GM19240 (cell line): ENCODE results near the gene GRXCR2.
"Not testable (repeated sequence)": the region's sequence is repeated elsewhere in the genome, so short reads cannot be mapped to it uniquely, and the experiment has no call there.

Experiments used
- DNase-seq: peaks from one replicate; pipeline ENCODE4 v3.0.0; 2011; ENCODE audit warnings: low spot score; ENCODE audit not compliant: insufficient read length

The GRXCR2 gene

DNA sequence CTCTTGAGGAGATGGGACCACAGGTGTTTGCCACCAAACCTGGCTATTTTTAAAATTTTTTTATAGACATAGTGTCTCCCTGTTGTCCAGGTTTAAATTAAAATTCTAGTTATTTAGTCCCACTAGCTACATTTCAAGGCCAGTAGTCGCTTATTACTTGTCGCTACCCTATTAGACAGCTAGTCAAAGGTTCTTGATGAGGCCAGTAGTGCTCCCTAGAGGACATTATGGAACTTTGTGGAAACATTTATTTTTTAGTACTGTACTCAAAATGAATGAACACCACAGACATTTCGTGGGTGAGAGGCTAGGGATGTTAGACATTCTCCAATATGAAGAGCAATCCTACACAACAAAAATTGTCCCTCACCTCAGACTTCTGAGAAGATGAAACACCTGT, 14.4 kb upstream of the GRXCR2 start:
- no peak for DNase-seq

- no peak for DNase-seq
Observed at GRCh38 chr5:145874765-145875164, 2.0 kb upstream of the GRXCR2 start.

DNA sequence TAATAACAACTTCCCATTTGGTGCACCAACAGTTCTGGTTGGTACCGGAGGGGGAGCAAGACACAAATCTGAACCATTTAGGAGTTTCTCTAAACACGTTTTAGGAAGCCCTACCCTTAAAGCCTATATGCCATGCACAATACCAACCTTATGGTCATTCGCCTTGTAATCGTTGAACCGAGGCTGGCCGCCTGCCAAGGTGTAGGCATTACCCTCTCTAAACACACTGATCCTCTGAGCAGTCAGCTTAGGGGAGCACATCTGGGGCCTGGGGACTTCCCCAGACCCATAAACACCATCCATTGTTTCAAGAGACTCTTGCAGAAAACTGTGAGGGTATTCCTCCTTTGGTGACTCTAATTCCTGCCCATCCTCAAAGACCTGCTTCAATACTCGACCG, 328 bp downstream of the GRXCR2 start:
- DNase-seq = no peak

GRCh38 chr5:145869753-145870152, 3.1 kb downstream of the GRXCR2 start:
- DNase-seq = no peak

GRCh38 chr5:145867806-145868205, 5.0 kb downstream of the GRXCR2 start:
- DNase-seq = no peak

GRCh38 chr5:145864432-145864831, 8.4 kb downstream of the GRXCR2 start:
- not testable (repeated sequence) for DNase-seq

GRCh38 chr5:145863003-145863402, 9.8 kb downstream of the GRXCR2 start:
- no peak for DNase-seq

GRCh38 chr5:145859897-145860296, 12.9 kb downstream of the GRXCR2 start:
- no peak for DNase-seq

GRCh38 chr5:145859453-145859852, 13.4 kb downstream of the GRXCR2 start:
- DNase-seq = no peak

DNA sequence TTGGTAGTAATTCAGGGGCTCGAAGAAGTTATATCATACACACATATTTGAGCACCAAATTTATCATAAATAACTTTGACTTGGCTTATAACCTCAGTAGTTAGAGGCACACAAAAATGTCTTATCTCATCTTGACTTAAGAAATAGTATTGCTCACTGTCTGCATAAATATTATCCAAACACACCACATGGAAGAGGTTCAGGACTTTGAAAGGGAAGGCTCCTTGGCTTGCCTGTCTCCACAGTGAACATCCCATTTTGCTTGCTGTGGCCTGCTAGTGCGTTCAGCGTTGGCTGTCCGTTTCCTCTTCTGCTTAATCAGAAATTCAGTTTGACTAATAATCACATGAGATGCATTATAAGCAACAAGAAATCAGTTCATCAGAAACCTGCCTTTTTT, 13.9 kb downstream of the GRXCR2 start:
- no peak for DNase-seq

DNA sequence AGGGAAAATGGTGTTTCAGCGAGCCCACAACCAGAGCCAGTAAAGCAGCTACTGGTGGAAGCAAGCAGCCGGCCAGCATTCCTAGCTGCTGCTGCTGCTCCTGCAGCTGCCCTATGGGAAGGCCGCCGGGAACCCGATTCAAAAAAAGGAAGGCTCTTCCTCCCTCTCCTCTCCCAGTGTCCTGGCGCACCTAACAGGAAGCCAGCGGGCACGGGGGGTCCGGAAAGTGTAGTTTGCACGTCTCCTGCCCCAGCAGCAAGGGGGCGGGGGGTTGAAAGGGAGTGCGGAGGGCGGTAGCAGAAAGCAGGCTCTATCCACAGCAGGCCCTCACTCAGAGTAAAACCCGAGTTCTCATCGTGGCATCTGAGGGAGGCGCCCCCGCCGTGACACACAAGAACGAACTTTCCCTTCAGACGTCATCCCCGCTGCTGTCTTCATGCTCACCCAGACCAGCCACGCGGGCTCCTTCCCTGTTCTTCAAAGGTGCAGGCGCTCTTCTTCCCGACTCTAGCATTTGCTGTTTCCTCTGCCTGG, 16.5 kb downstream of the GRXCR2 start:
- no peak for DNase-seq

GRCh38 chr5:145855763-145856267, 17.0 kb downstream of the GRXCR2 start:
- DNase-seq = no peak

DNA sequence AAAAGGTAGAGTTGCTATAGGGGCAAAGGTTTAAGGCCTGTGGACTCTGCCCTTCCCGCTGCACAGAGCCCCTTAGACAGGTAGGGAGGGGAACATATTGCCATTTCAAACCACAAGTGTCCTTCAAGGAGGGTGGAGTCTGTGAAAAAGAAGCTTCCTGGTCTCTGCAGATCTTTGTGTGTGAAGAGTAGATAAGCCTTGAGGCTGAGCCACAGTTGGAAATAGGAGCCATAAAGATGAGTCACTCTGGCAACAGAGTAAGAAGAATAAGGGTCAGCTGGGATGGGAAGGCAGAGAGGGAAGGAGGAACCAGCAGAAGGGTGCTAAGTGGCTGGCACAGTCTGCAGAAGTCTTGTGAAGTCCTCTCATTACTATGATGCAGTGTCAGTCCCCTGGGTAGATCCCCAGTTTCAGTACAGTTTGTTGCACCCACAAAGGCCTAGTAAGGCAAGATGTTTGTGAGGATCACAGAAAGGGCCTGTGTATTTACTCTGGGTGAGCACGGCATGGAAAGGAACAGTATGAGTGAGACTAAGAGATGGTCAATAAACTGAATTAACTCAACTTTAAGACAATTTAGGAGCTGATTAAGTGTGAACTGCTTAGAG, 18.1 kb downstream of the GRXCR2 start:
- DNase-seq = no peak

- DNase-seq = no peak
Observed at GRCh38 chr5:145853781-145854376, 18.9 kb downstream of the GRXCR2 start.

- DNase-seq = no peak
Observed at GRCh38 chr5:145852990-145853389, 19.8 kb downstream of the GRXCR2 start.

DNA sequence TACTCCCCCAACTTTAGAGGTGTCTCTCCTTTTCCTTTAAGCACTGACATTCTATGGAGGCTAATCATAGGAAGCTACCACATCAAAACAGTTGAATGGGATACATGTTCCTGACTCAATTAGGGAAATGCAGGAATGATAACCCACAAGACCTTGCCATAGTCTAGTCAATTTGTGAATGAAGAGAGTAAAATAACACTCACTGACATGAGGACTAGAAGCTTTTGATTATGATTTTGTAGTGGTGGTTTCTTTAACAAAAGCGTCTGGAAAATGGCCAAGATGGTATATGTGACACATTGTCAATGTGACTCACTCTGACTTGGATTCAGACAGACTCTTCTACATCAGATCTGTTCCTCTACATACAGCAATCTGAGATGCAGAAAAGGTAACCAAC, 24.0 kb downstream of the GRXCR2 start:
- DNase-seq = no peak

- no peak for DNase-seq
Observed at GRCh38 chr5:145847499-145848497, 25.0 kb downstream of the GRXCR2 start.

DNA sequence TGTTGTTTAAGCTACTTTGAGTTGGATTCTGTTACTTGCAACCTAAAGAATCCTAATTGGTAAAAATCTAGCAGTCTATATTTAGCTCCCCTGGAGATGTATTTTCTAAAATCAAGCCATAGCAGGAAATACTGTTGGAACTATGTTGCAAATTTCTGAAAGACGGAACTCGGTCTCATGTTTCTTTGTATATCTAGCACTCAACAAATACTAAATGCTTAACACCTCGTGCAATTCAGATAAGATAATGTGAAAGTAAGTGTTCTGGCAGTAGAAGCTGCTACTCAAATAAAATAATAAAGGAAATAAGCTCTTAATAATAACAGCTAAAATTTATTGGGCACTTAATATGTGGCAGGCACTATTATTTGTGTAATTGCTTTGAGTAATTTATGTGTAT, 26.7 kb downstream of the GRXCR2 start:
- DNase-seq = no peak

- no peak for DNase-seq
Observed at GRCh38 chr5:145841299-145841698, 31.5 kb downstream of the GRXCR2 start.

DNA sequence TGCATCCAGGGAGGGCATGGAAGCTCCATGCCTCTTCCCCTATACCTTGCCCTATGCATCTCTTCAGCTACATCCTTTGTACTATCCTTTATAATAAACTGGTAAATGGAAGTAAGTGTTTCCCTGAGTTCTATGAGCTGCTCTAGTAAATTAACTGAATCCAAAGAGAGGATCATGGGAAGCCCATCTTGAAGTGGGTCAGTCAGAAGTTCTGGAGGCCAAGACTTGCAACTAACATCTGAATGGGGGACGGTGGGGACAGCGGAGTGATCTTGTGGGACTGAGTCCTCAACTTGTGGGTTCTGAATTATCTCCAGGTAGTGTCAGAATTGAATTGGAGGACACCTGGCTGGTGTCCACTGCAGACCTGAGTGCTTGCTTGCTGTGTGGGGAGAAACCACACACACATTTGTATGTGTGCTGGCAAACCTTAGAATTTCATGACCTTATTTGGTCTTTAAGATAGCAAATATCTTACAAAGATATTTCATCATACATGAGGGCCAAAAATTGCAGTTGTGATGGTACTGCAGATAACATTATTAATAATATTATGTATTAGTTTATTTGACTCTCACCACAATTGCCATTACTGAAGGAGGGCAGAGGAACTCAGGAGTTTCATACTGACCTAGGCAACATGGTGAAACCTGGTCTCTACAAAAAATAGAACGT, 32.2 kb downstream of the GRXCR2 start:
- no peak for DNase-seq

DNA sequence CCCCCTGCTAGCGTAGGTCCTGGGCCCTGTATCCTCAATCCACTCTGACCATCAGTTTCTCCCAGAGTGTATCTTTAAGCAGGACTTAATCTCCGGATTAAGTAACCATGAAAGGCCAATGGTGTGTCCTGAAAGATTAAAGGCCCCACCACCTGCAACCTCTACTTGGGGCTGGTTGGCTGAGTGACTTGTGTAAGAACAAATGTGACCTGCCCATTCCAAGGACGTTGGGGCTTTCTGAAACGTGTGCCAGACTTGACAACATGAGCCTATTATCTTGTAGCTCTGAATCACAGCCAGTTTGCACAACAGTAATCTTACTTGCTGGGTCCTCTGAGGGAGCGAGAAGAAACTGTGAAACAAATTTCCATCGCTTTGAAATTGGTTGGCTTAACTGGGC, 34.5 kb downstream of the GRXCR2 start:
- DNase-seq = no peak
